ENCODE results near the gene DLG3.
"Not testable (repeated sequence)": the region's sequence is repeated elsewhere in the genome, so short reads cannot be mapped to it uniquely, and the experiment has no call there.

The DLG3 gene

GRCh38 chrX:70476934-70477733 lies 32.5 kb downstream of the DLG3 start:
- no peak for DNase-seq (ENCODE audit: low read depth, low spot score)

DNA sequence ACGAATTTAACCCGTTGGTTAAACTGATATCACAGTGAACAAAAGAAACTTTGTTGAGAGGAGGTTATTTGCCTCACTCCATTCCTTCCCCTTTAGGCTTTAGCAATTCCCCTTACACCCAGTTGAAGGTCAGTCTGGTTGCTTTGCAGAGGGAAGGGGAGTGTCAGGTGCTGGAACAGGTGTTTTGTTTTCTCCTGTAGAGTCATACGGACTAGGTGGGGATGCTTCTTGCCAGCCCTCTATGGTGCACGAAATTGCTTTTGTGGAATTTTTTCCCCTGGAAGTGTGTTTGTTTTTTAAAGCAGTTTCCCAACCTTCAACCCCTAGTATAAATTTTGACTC lies 33.1 kb downstream of the DLG3 start:
- no peak for DNase-seq (ENCODE audit: low read depth, low spot score)

DNA sequence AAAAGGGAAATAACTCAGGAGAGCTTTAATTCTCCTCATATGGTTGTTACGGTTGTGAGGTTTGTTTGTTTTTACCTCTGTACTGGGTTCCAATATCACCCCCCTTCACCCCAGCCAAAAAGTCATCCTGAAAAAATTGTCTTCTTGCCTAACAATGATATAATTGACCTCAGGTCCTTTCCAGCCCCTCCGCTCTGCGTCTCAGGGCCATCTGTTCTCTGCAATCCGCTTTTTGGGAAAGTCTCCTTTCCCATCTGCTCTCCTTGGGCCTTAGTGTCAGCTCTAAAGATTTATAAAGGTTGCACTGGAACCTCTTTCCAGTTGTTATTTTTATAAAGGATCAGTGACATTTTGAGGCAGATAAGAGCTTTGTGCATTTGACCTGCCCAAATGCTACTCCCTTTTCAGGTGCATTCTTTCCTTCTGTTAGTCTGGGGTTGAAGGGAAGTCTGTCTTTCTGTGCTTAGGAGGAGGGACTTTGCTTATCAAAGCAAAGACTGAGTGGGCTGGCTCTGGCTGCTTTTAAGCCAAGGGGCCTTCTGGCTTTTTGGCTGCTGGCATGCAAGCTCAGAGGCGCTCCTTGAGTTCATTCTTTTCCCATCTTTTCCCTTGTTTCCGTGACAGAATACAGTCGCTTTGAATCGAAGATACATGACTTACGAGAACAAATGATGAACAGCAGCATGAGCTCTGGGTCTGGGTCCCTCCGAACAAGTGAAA lies 34.1 kb downstream of the DLG3 start:
- DNase-seq (ENCODE audit: low read depth, low spot score): no peak

GRCh38 chrX:70479247-70479921 lies 34.7 kb downstream of the DLG3 start:
- no peak for DNase-seq (ENCODE audit: low read depth, low spot score)

DNA sequence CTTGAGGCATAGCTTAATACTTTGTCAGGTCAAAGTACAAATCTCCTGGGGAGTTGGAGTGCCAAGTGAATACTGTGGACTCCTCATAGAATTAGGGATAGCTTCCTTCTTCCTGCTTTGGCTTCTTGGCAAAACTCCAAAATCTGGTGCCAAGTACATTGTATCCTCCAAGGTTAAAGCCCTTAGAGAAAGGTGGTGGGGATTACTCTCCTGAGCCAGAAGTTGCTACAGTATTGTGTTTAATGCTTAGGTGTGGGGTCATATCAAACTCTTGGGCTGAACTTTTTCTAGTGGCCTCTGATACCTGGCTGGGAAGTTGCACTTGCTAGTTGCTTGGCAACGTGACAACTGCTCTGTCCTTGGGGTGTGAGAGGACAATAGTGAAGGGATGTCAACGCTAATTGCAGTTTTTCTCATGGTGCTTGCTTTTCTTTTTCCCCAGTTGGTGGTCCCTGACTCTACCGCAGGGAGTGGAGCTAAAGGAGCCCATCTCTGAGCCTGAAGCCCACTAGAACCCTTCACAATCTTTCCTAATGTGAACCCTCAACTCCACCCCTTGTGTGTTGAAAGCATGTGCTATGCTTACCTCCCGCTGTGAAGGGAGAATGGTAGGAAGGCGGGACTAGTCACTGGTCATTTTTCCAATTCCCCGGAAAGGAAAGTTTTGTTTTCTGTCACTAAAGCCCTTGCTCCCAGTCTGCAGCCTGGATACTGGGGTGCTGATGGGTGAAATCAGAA lies 35.5 kb downstream of the DLG3 start:
- no peak for DNase-seq (ENCODE audit: low read depth, low spot score)

DNA sequence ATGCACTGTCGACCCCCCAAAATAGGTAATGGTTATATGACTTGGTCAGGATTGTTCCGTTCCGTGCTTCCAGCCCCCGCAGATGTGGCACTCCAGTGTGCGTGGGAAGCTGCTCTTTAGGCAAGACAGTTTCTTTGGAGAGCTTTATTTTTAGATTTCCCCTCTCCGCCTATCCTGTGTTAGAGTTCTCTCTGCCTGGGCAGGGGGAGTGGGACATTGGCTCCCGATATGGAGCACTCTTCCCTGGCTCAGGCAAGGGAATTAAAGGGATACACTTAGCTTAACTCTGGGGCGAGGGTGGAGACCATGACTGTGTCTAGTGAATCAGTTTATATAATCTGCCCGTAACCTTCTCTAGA lies 36.0 kb downstream of the DLG3 start:
- no peak for DNase-seq (ENCODE audit: low read depth, low spot score)

DNA sequence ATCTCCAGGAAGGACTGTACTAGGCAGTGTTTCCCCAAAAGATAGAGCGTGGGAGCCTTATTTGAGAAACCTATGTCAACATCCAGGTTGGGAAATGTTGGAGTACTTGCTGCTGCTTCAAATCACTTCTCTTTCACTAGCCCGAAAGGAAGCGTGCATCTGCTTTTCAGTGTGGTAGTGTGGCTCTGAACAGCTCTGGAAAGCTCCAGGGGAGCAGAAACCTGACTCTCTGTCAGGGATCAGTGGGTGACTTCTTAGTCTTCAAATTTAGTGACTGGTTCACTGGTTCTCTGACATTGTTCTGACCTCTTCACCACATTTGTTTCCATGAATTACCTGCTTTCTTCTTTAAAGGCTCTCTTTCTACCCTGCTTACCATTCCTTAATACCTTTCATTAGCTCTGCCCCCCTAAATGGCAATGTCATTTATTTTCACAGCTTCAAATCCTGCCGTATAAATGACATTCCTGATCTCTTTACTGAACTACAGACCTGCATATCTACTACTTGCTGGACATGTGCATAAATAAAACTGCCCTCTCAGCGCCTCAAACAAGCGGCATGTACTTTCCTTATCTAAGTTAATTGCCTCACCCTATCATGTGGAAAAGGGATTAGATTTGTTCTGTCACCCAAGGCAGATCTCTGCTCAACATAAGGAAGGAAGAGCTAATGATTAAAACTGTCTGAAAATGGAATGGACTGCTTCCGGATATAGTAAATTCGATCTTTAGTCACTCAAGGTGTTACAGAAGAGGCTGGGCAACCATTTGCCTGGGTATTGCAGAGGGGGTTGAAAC lies 37.0 kb downstream of the DLG3 start:
- DNase-seq (ENCODE audit: low read depth, low spot score): no peak

DNA sequence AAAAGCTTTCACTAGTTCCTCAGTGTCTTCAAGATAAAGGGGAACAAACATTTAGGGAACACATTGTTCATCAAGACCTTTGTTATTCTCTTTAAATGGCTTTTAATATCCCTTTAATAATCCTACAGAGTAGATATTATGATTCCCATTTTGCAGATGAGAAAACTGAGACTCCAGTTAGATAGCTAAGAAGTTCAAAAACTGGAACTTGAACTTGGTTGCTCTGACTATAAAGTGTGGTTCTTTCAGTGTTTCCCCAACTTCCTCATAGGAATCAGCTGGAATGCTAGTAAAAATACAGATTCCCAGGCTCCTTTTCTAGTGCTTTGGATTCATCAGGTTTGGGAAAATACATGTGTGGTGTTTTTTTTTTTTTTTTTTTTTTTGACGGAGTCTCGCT lies 37.7 kb downstream of the DLG3 start:
- no peak for DNase-seq (ENCODE audit: low read depth, low spot score)

GRCh38 chrX:70485466-70485865 lies 40.8 kb downstream of the DLG3 start:
- no peak for DNase-seq (ENCODE audit: low read depth, low spot score)

DNA sequence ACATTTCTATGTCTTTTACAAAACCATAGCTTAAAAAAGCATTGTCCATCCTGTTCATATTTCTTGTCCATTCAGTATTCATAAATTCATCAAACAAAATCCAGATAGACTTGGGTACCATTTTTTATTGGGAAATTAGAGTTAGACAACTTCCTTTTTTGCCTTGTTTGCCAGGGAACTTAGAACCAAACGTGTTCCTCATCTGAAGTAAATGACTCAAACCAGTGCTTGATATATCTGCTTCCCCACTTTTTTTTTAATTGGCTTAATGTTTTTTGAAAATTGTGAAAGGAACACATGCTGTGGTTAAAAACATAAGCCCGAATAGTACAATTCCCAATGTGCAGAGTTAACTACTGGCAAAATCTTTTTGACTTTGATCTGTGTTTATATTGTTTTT lies 44.2 kb downstream of the DLG3 start:
- no peak for DNase-seq (ENCODE audit: low read depth, low spot score)

DNA sequence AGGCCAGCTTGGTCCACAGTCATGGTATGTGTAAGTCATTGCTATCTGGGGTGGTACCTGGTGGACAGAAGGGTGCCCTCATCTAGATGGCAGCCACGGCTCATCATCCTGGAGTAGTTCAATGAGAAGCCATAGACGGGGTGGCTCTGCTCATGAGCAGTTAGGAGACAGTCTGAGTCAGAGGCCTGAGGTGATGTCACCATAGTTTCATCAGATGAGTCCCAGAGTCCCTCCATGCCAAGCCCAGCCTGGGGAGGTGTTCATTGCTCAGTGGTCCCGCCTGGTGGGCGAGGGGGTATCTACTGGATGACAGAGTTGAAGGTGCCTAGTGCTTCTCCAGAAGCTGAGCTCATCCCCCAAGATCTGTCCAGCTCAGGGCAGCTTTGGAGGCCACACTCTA lies 49.8 kb downstream of the DLG3 start:
- DNase-seq (ENCODE audit: low read depth, low spot score): no peak

DNA sequence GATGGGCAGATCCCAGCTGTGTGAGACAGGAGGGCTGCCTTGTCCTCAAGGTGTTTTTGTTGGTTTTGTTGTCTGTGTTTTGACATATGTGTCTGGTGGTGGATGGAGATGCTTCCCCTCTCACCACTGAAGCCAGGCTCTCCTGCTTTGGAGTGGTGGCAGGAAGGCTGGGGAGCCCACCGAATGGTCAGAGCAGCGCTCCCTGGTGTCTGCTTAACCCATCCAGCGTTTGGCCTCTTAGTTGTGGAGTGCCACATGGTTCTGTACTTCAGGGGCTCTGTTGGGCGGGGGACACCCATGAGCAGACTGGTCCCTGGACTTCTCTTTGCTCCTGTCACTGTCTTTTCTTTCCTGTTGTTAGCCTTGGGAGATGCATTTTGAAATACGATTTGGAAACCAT lies 51.9 kb downstream of the DLG3 start:
- DNase-seq (ENCODE audit: low read depth, low spot score): no peak

GRCh38 chrX:70497026-70497425 lies 52.4 kb downstream of the DLG3 start:
- no peak for DNase-seq (ENCODE audit: low read depth, low spot score)

DNA sequence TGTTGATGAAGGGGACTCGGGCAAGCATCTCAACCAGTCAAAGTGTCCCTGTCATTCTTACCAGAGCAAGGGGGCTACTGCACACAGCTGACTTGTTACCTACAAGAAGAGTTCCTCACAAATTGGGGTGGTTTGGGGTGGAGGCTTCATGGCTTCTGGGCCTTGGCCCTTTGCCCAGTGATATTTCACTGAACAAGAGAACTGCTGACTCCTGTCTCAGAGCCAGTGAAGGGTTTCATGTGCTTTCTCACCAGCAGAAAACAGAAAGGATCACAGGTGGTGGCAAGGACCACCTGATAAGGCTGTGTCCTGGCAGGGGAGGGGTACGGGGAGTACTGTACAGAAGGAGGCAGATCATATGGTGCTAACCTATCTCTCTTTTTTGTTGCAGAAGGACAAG lies 53.5 kb downstream of the DLG3 start:
- DNase-seq (ENCODE audit: low read depth, low spot score): no peak

GRCh38 chrX:70500826-70501225 lies 56.2 kb downstream of the DLG3 start:
- DNase-seq (ENCODE audit: low read depth, low spot score): no peak

- no peak for DNase-seq (ENCODE audit: low read depth, low spot score)
Observed at GRCh38 chrX:70504772-70505450, 60.3 kb downstream of the DLG3 start.

DNA sequence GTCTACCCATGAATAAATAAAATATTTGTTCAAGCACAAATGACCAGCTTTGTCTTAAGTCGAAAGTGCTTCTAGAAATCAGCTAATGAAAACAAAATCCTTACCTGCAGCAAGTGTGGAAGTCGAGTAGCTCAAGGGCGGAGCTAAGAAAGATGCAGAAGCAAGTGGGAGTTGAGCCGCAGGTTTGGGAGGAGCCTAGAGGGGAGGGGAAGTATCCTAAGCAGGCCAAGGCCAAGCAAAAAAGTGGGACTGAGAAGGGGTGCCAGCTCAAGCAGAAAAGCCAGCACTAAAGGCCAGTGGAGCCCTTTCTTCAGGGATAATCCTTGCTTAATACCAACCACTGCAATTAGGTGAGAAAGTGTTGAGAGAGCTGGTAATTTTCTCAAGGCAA lies 60.8 kb downstream of the DLG3 start:
- no peak for DNase-seq (ENCODE audit: low read depth, low spot score)

- no peak for DNase-seq (ENCODE audit: low read depth, low spot score)
Observed at GRCh38 chrX:70508296-70508911, 63.8 kb downstream of the DLG3 start.

GRCh38 chrX:70509078-70509477 lies 64.4 kb downstream of the DLG3 start:
- no peak for DNase-seq (ENCODE audit: low read depth, low spot score)

GRCh38 chrX:70515270-70515669 lies 70.6 kb downstream of the DLG3 start:
- not testable (repeated sequence) for DNase-seq (ENCODE audit: low read depth, low spot score)
